DMS53 treated with DMSO at 0.1 percent for 48 hours (cell line): ENCODE measurements around the gene GPX2.

Experiments used
- DNase-seq: peaks from one replicate; lab custom pipeline; 2025; ENCODE audit not compliant: unreplicated experiment; lab: John Stamatoyannopoulos, UW

Gene GPX2

GRCh38 chr14:64940336-64940910 lies 2.1 kb downstream of the GPX2 start:
- no peak for DNase-seq

DNA sequence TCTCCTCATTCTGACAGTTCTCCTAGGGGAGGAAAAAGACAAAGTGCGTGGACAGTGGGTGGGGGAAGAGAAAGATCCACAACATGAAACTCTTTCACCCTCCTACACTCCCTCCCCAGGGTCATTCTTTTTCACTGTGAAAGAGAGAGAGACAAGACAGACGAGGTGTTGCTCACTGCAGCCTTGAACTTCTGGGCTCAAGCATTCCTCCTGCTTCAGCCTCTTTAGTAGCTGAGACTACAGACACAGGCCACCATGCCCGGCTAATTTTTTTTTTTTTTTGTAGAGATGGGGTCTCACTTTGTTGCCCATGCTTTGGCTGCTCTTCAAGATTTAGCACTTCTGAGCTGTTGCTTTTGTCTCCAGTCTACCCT lies 2.7 kb downstream of the GPX2 start:
- no peak for DNase-seq

GRCh38 chr14:64938972-64939816 lies 3.4 kb downstream of the GPX2 start:
- peak; percentile 16 for DNase-seq

DNA sequence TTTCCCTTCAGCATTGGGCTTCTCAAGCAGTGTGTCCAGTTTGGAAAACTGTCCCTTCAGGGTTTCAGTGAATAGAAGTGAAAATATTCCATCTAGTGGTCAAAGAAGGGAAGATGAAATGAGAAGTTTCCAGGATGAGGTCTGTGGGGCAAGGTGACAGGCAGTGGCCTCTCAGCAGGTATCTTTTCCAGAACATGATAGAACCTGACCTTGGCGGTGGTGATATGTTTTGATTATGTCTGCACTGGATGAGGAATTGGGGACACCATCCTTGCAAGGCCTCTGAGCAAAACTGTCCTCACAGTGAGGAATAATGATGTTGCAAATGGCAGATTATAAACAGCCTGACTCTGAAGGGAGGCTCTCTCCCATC lies 4.7 kb downstream of the GPX2 start:
- peak; percentile 10 for DNase-seq

- no peak for DNase-seq
Measured at GRCh38 chr14:64937171-64937820, 5.2 kb downstream of the GPX2 start.

GRCh38 chr14:64935508-64935907 lies 7.0 kb downstream of the GPX2 start:
- no peak for DNase-seq

- no peak for DNase-seq
Measured at GRCh38 chr14:64934338-64934929, 8.1 kb downstream of the GPX2 start.

DNA sequence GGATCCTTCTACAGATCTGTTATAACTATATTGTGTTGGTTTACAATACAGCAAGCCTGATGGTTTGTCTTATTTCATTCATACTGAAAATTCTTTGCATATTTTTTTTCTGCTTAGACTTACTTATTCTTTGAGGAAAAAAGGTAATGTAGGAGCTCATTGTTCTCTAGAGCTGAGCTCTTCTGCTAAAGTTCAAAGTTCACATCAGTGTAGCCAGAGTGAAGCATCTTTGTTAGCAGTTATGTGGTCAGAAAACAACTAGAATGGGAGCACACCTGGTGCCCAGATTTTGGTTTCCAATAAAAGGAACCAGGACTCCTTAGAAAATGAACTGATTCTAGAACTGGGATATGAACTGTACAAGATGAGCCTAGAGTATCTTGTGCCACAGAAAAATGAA lies 10.3 kb downstream of the GPX2 start:
- no peak for DNase-seq

DNA sequence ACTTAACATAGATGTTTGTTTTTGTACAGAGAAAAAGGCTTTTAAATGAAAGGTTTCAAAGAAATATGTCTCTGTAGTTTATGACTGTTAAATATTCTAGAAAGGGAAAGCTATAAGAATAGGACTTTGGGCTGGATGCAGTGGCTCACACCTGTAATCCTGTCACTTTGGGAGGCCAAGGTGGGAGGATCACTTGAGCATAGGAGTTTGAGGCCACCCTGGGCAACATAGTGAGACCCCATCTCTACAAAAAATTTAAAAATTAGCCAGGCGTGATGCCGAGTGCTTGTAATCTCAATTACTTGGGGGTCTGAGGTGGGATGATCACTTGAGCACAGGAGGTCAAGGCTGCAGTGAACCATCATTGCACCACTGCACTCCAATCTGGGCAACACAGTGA lies 11.4 kb downstream of the GPX2 start:
- no peak for DNase-seq

- no peak for DNase-seq
Measured at GRCh38 chr14:64930085-64930843, 12.3 kb downstream of the GPX2 start.

DNA sequence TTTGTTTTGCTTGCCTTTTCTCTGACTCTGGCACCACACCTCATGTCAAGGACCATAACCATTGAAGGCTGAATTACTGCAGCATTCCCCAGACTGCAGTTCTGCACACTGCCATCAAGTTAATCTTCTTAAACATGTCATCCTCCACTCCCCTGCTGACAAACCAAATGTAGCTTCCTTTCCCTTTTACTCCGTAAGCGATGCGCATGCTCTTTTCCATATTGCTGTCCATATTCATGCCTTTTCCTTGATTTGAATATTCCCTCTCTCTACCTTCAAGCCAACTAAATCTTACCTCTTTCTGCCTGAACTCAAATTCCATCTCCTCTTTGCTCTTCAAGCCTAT lies 13.6 kb downstream of the GPX2 start:
- DNase-seq = no peak

GRCh38 chr14:64928239-64929013 lies 14.1 kb downstream of the GPX2 start:
- DNase-seq = no peak

GRCh38 chr14:64927031-64927430 lies 15.5 kb downstream of the GPX2 start:
- DNase-seq = no peak

DNA sequence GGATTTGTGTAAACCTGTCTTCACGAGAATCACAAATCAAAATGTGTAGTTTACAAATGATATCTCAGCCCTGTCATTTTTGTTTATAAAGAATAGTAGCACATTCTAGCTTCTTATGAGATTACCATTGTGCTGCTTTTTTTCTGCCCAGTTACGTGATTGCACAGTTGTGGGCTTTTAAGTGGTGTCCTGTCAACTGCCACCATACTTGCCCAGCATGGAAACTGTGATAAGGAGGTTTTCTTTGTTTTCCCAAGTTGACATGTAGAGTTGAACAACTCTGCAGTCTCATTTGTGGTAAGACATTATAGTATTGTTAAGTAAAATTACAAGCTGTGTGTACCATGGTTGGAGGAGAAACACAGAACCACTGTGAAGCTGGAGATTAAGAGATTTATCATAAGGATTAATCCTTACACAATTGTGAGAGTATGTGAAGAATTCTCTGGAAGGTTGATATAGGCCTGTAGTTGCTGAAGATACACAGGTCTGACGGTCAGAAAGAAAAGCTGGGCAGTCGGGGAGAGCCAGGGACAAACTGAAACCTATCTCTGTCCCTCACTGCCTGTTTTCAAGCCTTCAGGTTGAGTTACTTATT lies 16.0 kb downstream of the GPX2 start:
- DNase-seq = no peak

- DNase-seq = no peak
Measured at GRCh38 chr14:64923015-64923414, 19.5 kb downstream of the GPX2 start.

GRCh38 chr14:64920465-64920864 lies 22.1 kb downstream of the GPX2 start:
- DNase-seq = no peak

DNA sequence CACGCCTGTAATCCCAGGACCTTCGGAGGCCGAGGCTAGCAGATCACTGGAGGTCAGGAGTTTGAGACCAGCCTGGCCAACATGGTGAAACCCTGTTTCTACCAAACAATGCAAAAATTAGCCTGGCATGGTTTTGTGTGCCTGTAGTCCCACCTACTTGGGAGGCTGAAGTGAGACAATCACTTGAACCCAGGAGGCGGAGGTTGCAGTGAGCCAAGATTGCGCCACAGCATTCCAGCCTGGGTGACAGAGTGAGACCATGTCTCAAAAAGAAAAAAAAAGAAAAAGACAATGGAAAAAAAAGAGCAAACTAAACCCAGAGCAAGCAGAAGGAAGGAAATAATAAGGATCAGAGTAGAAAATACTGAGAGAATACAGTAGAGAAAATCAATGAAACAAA lies 22.9 kb downstream of the GPX2 start:
- no peak for DNase-seq

DNA sequence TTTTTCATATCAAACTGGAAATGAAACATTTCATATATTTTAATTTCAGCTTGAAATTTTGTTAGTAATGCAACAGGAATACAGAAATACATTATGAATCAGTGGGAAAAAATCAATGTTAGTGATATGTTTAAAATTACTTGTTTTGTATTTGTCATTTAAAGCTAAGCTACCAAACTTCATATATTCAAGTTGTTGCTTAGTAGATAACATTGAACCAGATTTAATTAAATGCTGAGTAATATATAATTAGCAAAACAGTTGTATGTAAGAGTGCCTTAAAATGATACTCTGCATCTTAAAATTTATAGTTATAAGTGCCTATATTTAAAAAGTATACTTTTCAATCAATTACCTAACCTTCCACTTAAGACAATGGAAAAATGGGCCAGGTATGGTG lies 23.3 kb downstream of the GPX2 start:
- no peak for DNase-seq

DNA sequence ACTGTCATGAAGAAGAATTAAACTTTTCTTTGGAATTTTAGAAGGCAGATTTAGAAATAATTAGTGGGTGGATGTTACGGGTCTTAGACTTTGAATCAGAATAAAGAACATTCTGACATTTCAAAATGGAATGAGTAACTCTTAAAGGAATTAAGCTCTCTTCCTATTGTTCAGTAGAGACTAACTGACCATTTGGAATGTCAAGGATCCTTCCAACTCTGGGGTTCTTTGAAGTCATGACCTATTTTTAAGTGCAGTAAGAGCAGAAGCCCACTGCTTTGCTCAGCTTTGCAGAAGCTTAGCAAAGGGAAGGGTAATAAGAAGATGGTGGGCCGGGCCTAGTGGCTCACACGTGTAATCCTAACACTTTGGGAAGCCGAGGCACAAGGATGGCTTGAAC lies 24.3 kb downstream of the GPX2 start:
- no peak for DNase-seq

DNA sequence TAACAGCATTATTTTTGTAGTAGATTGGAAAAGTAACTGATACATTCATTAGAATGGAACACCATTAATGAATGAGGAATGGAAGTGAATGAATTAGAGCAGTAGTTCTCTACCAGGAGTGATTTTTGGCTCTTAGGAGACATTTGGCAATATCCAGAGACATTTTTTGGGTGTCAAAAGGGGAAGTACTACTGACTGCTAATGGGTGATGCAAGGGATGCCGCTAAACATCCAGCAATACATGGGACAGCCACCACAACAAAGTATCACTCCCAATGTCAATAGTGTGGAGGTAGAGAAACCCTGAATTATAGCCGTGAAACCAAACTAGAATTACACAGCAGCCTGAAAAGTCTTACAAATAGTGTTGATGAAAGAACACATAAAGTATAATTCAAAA lies 26.7 kb downstream of the GPX2 start:
- DNase-seq = no peak
